GM06990 (cell line): ENCODE measurements around the gene CRTAC1.
"Not testable (repeated sequence)": the region's sequence is repeated elsewhere in the genome, so short reads cannot be mapped to it uniquely, and the experiment has no call there.

Experiments used
- DNase-seq: peaks from one replicate; pipeline ENCODE4 v3.0.0-alpha.2; 2011; ENCODE audit not compliant: insufficient read length; ENCODE audit errors: extremely low read depth
- H3K27me3 ChIP-seq: replicated peaks from 2 replicates; pipeline ENCODE4 v1.6.0; 2011; ENCODE audit warnings: low read length; ENCODE audit not compliant: control insufficient read depth, insufficient read depth
- H3K36me3 ChIP-seq: 2 replicates; pipeline ENCODE4 v1.5.1; 2011; ENCODE audit warnings: low read length; ENCODE audit not compliant: control insufficient read depth, insufficient read depth
- H3K4me3 ChIP-seq: replicated peaks from 2 replicates; pipeline ENCODE4 v1.5.1; 2011; ENCODE audit warnings: low read depth, mild to moderate bottlenecking, control low read depth, low read length
- TF ChIP-seq, protein P1 (sequence below): IDR thresholded peaks from 2 replicates; pipeline ENCODE4 v1.5.1; 2011; ENCODE audit warnings: low read length, control low read depth, mild to moderate bottlenecking, inconsistent platforms; ENCODE audit not compliant: insufficient read depth, poor library complexity, severe bottlenecking

The CRTAC1 gene

DNA sequence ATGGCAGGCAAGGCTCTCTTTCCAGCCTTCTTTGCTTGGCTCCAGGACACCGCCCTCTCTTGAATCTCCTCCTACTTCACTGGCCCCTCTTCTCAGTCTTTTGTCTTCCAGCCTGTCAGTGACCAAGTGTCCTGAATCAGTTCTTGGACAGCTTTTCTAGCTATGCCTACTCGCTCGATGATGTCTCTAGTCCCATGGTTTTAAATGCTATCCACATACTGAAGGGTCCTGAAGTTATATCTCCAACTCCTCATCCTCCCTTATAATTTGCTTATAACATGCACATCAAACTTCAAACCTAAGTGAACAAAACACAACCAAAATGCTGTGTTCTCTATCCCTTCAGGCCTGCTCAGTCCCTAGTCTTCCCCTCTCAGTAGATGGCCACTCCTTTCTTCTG, 185.7 kb downstream of the CRTAC1 start:
- Histone ChIP-seq H3K4me3 (no peak overlapping the region), H3K36me3 (no peaks in the 10 kb centered on the region), H3K27me3 (no peaks in the 10 kb centered on the region)
- TF ChIP-seq, protein P1, sequence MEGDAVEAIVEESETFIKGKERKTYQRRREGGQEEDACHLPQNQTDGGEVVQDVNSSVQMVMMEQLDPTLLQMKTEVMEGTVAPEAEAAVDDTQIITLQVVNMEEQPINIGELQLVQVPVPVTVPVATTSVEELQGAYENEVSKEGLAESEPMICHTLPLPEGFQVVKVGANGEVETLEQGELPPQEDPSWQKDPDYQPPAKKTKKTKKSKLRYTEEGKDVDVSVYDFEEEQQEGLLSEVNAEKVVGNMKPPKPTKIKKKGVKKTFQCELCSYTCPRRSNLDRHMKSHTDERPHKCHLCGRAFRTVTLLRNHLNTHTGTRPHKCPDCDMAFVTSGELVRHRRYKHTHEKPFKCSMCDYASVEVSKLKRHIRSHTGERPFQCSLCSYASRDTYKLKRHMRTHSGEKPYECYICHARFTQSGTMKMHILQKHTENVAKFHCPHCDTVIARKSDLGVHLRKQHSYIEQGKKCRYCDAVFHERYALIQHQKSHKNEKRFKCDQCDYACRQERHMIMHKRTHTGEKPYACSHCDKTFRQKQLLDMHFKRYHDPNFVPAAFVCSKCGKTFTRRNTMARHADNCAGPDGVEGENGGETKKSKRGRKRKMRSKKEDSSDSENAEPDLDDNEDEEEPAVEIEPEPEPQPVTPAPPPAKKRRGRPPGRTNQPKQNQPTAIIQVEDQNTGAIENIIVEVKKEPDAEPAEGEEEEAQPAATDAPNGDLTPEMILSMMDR: no peak
- no peak for DNase-seq

DNA sequence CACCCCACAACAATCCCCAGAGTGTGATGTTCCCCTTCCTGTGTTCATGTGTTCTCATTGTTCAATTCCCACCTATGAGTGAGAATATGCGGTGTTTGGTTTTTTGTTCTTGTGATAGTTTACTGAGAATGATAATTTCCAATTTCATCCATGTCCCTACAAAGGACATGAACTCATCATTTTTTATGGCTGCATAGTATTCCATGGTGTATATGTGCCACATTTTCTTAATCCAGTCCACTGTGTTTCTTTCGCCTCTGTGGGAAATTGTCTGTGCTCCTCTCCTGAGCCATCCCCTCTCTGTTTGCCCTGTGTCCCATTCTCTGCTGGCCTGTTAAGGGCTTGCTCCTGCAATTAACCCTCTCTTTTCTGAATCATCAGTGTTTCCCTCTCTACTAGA, 186.4 kb downstream of the CRTAC1 start:
- not testable (repeated sequence) for H3K36me3 ChIP-seq, H3K4me3 ChIP-seq, H3K27me3 ChIP-seq, DNase-seq

DNA sequence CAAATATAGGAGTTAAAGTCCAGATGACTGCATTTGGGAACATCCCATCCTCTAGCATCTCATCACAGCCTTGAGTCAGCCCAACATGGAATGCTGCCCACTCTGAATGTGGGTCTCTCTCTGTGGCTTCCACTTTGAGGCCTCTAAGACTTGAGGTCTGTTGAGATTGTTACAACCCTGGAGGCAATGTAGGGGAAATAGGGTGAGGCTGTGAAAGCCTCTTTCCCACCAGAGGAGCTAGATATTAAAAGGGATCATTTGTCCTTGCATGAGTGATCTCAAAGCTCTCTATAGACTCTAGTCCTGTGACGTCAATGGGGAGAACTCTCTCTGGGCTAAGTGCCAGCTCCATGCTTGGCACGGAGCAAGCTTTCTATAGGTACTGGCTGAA, 187.1 kb downstream of the CRTAC1 start:
- no peak for DNase-seq
- TF ChIP-seq, protein P1: no peak
- H3K36me3 ChIP-seq: no peaks in the 10 kb centered on the region
- no peaks in the 10 kb centered on the region for H3K27me3 ChIP-seq
- no peak overlapping the region for H3K4me3 ChIP-seq

DNA sequence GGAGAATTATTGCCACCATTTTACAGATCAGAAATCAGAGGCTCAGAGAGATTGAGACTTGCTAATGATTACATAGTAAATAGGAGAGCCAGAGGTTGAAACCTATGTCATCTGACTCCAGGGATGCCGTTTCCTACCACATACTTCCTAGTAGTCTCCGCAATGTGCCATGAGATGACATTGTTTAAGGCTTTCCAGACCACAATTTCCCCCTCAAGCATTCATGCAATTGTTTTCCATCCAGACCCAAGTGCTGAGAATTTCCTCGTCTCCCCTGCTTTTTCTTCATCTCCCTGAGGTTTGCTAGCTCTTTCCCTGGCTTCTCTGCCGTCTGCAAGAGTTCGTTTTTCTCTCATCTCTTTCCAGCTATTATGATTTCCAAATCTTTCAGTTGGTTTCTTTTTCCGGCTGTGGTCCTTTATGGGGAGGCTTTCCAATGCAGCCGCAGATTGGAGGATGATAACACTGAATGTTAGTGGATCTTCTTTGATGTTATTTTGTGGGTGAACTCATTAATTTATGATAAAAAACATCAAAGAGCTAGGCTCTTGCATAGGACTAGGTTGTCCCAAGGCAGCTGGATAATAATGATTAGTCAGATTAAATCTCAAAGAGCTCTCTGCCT, 187.7 kb downstream of the CRTAC1 start:
- TF ChIP-seq, protein P1: no peak
- no peaks in the 10 kb centered on the region for H3K27me3 ChIP-seq
- no peak for DNase-seq
- H3K4me3 ChIP-seq: no peak overlapping the region
- H3K36me3 ChIP-seq: no peaks in the 10 kb centered on the region

DNA sequence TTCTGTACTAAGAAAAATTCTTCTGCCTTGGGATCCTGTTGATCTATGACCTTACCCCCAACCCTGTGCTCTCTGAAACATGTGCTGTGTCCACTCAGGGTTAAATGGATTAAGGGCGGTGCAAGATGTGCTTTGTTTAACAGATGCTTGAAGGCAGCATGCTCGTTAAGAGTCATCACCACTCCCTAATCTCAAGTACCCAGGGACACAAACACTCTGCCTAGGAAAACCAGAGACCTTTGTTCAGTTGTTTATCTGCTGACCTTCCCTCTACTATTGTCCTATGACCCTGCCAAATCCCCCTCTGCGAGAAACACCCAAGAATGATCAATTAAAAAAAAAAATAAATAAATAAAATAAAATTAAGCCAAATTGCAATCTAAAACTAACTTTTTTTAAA, 188.3 kb downstream of the CRTAC1 start:
- not testable (repeated sequence) for H3K36me3 ChIP-seq, DNase-seq, H3K27me3 ChIP-seq, H3K4me3 ChIP-seq

DNA sequence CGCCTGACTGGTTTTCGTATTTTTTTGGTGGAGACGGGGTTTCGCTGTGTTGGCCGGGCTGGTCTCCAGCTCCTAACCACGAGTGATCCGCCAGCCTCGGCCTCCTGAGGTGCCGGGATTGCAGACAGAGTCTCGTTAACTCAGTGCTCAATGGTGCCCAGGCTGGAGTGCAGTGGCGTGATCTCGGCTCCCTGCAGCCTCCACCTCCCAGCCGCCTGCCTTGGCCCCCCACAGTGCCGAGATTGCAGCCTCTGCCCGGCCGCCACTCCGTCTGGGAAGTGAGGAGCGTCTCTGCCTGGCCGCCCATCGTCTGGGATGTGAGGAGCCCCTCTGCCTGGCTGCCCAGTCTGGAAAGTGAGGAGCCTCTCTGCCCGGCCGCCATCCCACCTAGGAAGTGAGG, 189.3 kb downstream of the CRTAC1 start:
- H3K36me3 ChIP-seq, H3K4me3 ChIP-seq, H3K27me3 ChIP-seq, DNase-seq: not testable (repeated sequence)

DNA sequence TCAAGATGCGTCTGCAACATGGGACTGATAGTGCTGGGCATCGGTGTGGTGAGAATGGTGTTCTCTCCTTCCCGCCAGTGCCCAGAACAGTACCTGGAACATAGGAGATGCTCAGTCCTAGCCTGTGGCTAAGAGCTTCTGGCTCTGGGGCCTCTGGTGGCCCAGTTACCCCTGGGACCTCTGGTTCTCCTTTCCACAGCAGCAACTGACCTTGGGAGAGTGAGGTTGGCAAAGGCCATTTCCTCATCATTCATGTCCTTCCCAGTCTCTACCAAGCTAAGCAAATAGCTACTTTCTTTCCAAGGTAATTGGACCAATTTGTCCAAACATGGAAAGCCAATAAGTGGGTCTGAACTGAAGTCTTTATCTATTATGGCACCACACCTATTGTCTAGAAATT, 192.3 kb downstream of the CRTAC1 start:
- TF ChIP-seq, protein P1: no peak
- DNase-seq: no peak
- H3K27me3 ChIP-seq: no peaks in the 10 kb centered on the region
- no peak overlapping the region for H3K4me3 ChIP-seq
- no peaks in the 10 kb centered on the region for H3K36me3 ChIP-seq
